GM19324 (cell line): Measurements from ENCODE around the gene TGFBR3.
"Not testable (repeated sequence)": the region's sequence is repeated elsewhere in the genome, so short reads cannot be mapped to it uniquely, and the experiment has no call there.

Experiments used
- ATAC-seq: cut with Tn5 transposase; IDR thresholded peaks from one replicate; pipeline ENCODE4 v1.9.1; 2021; ENCODE audit warnings: mild to moderate bottlenecking, moderate library complexity; ENCODE audit not compliant: unreplicated experiment, low FRiP score

Gene TGFBR3

GRCh38 chr1:91669584-91670350, 216.2 kb downstream of the TGFBR3 start:
- no peak for ATAC-seq

GRCh38 chr1:91666651-91667050, 219.3 kb downstream of the TGFBR3 start:
- not testable (repeated sequence) for ATAC-seq

- no peak for ATAC-seq
Observed at GRCh38 chr1:91661121-91661520, 224.8 kb downstream of the TGFBR3 start.

GRCh38 chr1:91660708-91661107, 225.2 kb downstream of the TGFBR3 start:
- ATAC-seq = no peak

GRCh38 chr1:91655912-91656449, 230.0 kb downstream of the TGFBR3 start:
- ATAC-seq = no peak

- no peak for ATAC-seq
Observed at GRCh38 chr1:91653183-91653582, 232.8 kb downstream of the TGFBR3 start.

GRCh38 chr1:91651661-91652071, 234.3 kb downstream of the TGFBR3 start:
- ATAC-seq = no peak

- no peak for ATAC-seq
Observed at GRCh38 chr1:91651243-91651642, 234.7 kb downstream of the TGFBR3 start.

GRCh38 chr1:91650764-91651163, 235.2 kb downstream of the TGFBR3 start:
- ATAC-seq = no peak

- ATAC-seq = no peak
Observed at GRCh38 chr1:91647061-91647460, 238.9 kb downstream of the TGFBR3 start.

- no peak for ATAC-seq
Observed at GRCh38 chr1:91645031-91645430, 240.9 kb downstream of the TGFBR3 start.

- ATAC-seq = no peak
Observed at GRCh38 chr1:91643431-91643830, 242.5 kb downstream of the TGFBR3 start.

- no peak for ATAC-seq
Observed at GRCh38 chr1:91640877-91641526, 244.9 kb downstream of the TGFBR3 start.

GRCh38 chr1:91637539-91637994, 248.4 kb downstream of the TGFBR3 start:
- ATAC-seq = no peak

GRCh38 chr1:91635763-91636162, 250.2 kb downstream of the TGFBR3 start:
- no peak for ATAC-seq

- no peak for ATAC-seq
Observed at GRCh38 chr1:91633438-91633837, 252.5 kb downstream of the TGFBR3 start.

GRCh38 chr1:91631718-91632330, 254.1 kb downstream of the TGFBR3 start:
- no peak for ATAC-seq

- ATAC-seq = no peak
Observed at GRCh38 chr1:91630803-91631202, 255.1 kb downstream of the TGFBR3 start.
